Activated T-helper 2 cell treated with anti-CD3 and anti-CD28 coated beads, Interferon-gamma antibody, Interleukin-2, Interleukin-4, amounts not matched to agents 10 μg/mL and 5 μg/mL and 100 μg/mL, durations not matched to agents 14 hours and 24 hours and 36 hours (primary cell): ENCODE results near the gene MED9. TPM values are rescaled to one million over a fixed set of nuclear protein-coding genes. Genes with fewer than 3 reads are reported as not detected.
A peak's percentile ranks its signal among the peaks of the same experiment; 100 is the strongest.
"Not testable (repeated sequence)": the region's sequence is repeated elsewhere in the genome, so short reads cannot be mapped to it uniquely, and the experiment has no call there.

Source experiments
- DNase-seq: peaks from one replicate; pipeline ENCODE4 v3.0.0; 2021; ENCODE audit warnings: low spot score
- H3K27ac Mint-ChIP-seq: one replicate; pipeline ENCODE4 v1.8.0; 2021; ENCODE audit warnings: mixed read lengths
- H3K27me3 Mint-ChIP-seq: one replicate; pipeline ENCODE4 v1.8.0; 2021; ENCODE audit warnings: low read depth, mixed read lengths
- H3K36me3 Mint-ChIP-seq: one replicate; pipeline ENCODE4 v1.8.0; 2021; ENCODE audit warnings: low read depth, mixed read lengths
- H3K4me1 Mint-ChIP-seq: one replicate; pipeline ENCODE4 v1.8.0; 2021; ENCODE audit warnings: low read depth, mixed read lengths
- H3K4me3 Mint-ChIP-seq: one replicate; pipeline ENCODE4 v1.8.0; 2021; ENCODE audit warnings: low read depth, mild to moderate bottlenecking, moderate library complexity, mixed read lengths
- H3K9me3 Mint-ChIP-seq: one replicate; pipeline ENCODE4 v1.8.0; 2021; ENCODE audit warnings: mixed read lengths
- intact Hi-C: fragments of 100-400 bp; cut with micrococcal nuclease; formaldehyde crosslinking; loops from one replicate; pipeline ENCODE4 v1.15.1; 2023
- total RNA-seq: library from RNA; stranded (reverse); gene quantifications from 2 replicates; pipeline ENCODE4 v1.2.3, GENCODE V29; 2022

MED9 gene
- total RNA-seq, 1 donor from 2014 or later: 12.6 TPM

DNA sequence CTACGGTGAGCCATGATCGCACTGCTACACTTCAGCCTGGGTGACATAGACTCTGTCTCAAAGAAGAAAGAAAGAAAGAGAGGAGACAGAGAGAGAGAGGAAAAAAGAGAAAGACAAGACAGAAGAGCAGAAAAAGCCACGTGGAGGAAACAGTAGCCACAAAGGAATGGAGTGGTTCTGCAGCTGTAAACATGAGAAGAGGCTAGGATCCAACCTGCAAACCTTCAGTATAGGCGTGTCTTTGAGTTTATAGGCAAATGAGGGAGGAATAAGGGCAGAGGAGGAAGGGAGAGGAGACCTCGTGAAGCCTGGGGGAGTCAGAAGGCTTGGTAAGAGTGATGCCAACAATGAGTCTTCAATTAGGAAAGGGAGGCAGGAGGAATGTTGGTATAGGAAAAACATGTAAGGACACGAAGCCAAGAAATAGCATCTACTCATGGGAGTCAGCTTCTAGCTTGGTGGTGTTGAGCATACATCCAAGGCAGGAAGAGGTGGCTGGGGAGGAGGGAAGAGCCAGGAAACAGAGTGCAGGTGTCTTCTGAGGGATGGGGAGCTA is 3.9 kb downstream of the MED9 start:
- intact Hi-C loops: no loop called here
- Mint-ChIP-seq H3K4me3 (no peak overlapping the region), H3K36me3 (peaks cover 27% of the 10 kb centered on the region), H3K9me3 (no peaks in the 10 kb centered on the region), H3K27me3 (no peaks in the 10 kb centered on the region), H3K4me1 (peaks cover 45% of the 10 kb centered on the region), H3K27ac (peak overlapping the region; percentile 55)
- DNase-seq: no peak

GRCh38 chr17:17481860-17482259 is 5.1 kb downstream of the MED9 start:
- peaks cover 44% of the 10 kb centered on the region for H3K4me1 Mint-ChIP-seq
- peaks cover 31% of the 10 kb centered on the region for H3K36me3 Mint-ChIP-seq

DNA sequence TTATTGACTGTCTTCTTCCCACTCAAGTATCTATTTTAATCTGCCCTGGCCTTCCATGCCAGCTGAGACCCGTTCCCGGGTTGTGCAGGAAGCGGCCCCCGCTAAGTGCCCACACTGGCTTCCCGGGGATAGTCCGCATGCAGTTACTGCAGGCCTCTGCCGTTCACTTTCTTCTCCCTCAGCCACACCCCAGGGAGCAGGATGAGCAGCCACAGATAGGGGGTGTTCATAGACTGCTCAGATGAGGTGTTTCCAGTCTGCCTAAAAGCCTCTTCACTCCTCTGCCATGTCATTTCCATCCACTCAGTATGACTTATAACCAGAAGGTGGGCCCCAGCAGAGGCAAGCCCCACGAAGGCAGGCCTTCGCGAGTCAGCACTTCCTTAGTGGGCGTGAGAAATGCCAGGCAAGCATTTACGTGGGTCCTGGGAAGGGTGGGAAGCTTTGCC is 7.7 kb downstream of the MED9 start:
- peak overlapping the region; percentile 85 for H3K27ac Mint-ChIP-seq

More at GRCh38 chr17:17481860-17482259, 5.1 kb downstream of the MED9 start:
- no peaks in the 10 kb centered on the region for H3K9me3 Mint-ChIP-seq
- DNase-seq: no peak
- intact Hi-C loops: no loop called here
- no peak overlapping the region for H3K27ac Mint-ChIP-seq
- no peaks in the 10 kb centered on the region for H3K27me3 Mint-ChIP-seq
- H3K4me3 Mint-ChIP-seq: no peak overlapping the region

DNA sequence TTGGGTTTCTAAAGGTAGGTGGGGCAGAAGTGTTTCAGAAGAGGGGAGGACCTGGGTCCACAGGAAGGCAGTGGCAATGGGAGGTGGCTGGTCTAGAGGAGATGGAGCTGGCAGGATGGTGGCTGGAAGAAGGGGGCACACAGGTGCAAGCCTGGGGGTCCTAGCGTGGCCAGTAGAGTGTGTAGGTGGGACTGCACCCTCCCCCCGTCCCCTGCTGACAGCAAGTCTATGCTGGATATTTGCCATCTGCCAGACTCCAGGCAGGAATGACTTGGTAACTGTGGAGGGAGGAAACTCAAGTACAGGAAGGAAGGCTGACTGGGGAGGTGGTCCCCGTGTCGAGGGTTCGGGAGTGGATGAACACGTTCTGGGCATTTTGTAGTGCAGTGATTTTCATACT is 8.6 kb downstream of the MED9 start:
- peaks cover 29% of the 10 kb centered on the region for H3K4me1 Mint-ChIP-seq
- intact Hi-C loops: no loop called here
- H3K36me3 Mint-ChIP-seq: peaks cover 49% of the 10 kb centered on the region
- peak overlapping the region; percentile 60 for H3K27ac Mint-ChIP-seq
- H3K27me3 Mint-ChIP-seq: no peaks in the 10 kb centered on the region
- H3K9me3 Mint-ChIP-seq: no peaks in the 10 kb centered on the region
- no peak overlapping the region for H3K4me3 Mint-ChIP-seq
- DNase-seq: no peak

More for the DNA sequence above, 7.7 kb downstream of the MED9 start:
- H3K9me3 Mint-ChIP-seq: no peaks in the 10 kb centered on the region
- H3K27me3 Mint-ChIP-seq: no peaks in the 10 kb centered on the region
- peaks cover 33% of the 10 kb centered on the region for H3K4me1 Mint-ChIP-seq
- H3K4me3 Mint-ChIP-seq: no peak overlapping the region
- intact Hi-C loops: loop anchor here (1.0 kb wide), 1 partner anchor 12 kb away; the partner anchor contains the start of gene RASD1
- peaks cover 47% of the 10 kb centered on the region for H3K36me3 Mint-ChIP-seq
- DNase-seq: no peak

DNA sequence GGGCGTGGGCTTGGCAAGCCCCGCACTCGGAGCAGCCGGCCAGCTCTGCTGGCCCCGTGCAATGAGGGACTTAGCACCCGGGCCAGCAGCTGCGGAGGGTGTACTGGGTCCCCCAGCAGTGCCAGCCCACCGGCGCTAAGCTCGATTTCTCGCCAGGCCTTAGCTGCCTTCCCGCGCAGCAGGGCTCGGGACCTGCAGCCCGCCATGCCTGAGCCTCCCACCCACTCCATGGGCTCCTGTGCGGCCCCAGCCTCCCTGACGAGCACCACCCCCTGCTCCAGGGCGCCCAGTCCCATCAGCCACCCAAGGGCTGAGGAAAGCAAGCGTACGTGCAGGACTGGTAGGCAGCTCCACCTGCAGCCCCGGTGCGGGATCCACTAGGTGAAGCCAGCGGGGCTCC is 9.6 kb downstream of the MED9 start:
- H3K27me3 Mint-ChIP-seq, H3K4me3 Mint-ChIP-seq, DNase-seq, intact Hi-C loops, H3K27ac Mint-ChIP-seq, H3K9me3 Mint-ChIP-seq: not testable (repeated sequence)
- peaks cover 48% of the 10 kb centered on the region for H3K36me3 Mint-ChIP-seq
- peaks cover 20% of the 10 kb centered on the region for H3K4me1 Mint-ChIP-seq

DNA sequence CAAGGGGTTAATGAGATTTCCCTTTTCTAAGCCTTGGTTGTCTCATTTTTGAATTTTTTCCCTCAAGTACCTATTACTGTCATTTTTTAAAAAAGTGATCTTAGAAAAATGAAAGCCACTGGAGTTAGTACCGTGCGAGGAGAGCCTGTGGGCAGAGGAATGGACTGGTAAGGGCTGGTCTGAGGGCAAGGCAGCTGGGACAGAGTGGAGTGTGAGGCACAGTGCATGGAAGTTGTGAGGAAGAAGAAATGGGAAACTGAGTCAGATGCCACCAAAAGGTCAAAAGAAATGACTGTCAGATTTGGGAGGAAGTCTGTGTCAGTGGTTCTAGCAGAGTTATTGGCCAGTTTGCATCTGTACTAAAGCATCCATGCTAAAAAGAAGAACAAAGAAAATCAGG is 11.2 kb downstream of the MED9 start:
- Mint-ChIP-seq H3K4me1 (peaks cover 11% of the 10 kb centered on the region), H3K27me3 (no peaks in the 10 kb centered on the region), H3K36me3 (peaks cover 59% of the 10 kb centered on the region), H3K4me3 (no peak overlapping the region), H3K27ac (no peak overlapping the region), H3K9me3 (no peaks in the 10 kb centered on the region)
- intact Hi-C loops: no loop called here
- DNase-seq: no peak

GRCh38 chr17:17491031-17491471 is 14.3 kb downstream of the MED9 start:
- peaks cover 48% of the 10 kb centered on the region for H3K36me3 Mint-ChIP-seq
- H3K4me1 Mint-ChIP-seq: peaks cover 8% of the 10 kb centered on the region
- H3K27me3 Mint-ChIP-seq: peaks cover 17% of the 10 kb centered on the region
- DNase-seq: no peak
- H3K4me3 Mint-ChIP-seq: no peak overlapping the region
- no peaks in the 10 kb centered on the region for H3K9me3 Mint-ChIP-seq
- no peak overlapping the region for H3K27ac Mint-ChIP-seq
- intact Hi-C loops: no loop called here

DNA sequence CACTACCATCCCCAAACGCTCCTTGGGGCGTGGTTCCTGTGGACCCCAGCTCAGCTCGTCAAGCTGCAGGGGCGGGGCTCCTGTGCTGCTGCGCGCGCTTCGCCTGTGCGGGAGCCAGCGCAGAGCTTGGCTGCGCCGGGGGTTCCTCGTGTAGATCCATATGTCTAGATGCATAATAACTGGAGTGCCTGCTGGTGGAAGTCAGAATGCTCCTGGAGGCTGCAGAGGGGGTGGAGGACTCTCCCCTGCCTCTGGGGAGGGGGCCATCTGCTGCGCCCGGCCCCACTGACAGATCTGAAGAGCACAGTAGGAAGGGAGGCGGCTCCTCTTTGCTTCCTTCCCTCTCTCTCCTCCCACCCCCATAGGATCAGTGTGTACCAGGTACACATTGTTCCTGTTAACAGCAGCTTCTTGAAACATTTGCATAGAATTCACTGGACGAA is 14.8 kb downstream of the MED9 start:
- Mint-ChIP-seq H3K4me1 (peaks cover 8% of the 10 kb centered on the region), H3K9me3 (no peaks in the 10 kb centered on the region)
- intact Hi-C loops: no loop called here

DNA sequence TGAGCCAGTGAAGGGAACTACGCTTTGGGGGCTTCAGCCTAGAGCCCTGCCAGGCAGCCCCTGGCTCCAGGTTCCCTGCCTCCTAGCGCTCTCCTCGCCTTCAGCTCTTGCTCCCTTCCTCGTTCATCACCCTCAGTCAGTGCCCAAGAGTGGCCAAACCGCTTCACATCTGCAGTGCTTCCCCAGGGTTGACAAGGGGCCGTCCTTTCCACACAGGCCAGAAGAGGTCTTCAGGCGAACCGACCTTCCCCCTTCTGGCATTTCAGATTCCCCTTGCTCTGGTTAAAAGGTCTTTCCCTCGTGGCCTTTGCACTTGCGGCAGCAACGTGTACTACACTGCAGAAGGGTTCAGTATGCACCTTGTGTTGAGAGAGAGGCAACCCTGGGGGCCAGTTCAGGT is 15.3 kb downstream of the MED9 start:
- Mint-ChIP-seq H3K27me3 (peaks cover 17% of the 10 kb centered on the region), H3K4me1 (peaks cover 8% of the 10 kb centered on the region), H3K36me3 (peaks cover 45% of the 10 kb centered on the region), H3K4me3 (no peak overlapping the region), H3K9me3 (no peaks in the 10 kb centered on the region), H3K27ac (no peak overlapping the region)
- intact Hi-C loops: no loop called here
- no peak for DNase-seq

More for the DNA sequence above, 14.8 kb downstream of the MED9 start:
- Mint-ChIP-seq H3K4me3 (no peak overlapping the region), H3K27me3 (peaks cover 17% of the 10 kb centered on the region), H3K27ac (no peak overlapping the region), H3K36me3 (peaks cover 48% of the 10 kb centered on the region)
- no peak for DNase-seq

GRCh38 chr17:17492571-17492970 is 15.8 kb downstream of the MED9 start:
- Mint-ChIP-seq H3K36me3 (peaks cover 40% of the 10 kb centered on the region), H3K4me1 (peaks cover 12% of the 10 kb centered on the region), H3K27ac (no peak overlapping the region), H3K9me3 (no peaks in the 10 kb centered on the region), H3K27me3 (peaks cover 17% of the 10 kb centered on the region), H3K4me3 (no peak overlapping the region)
- intact Hi-C loops: no loop called here
- DNase-seq: no peak

- peaks cover 8% of the 10 kb centered on the region for H3K4me1 Mint-ChIP-seq
- H3K27me3 Mint-ChIP-seq: peaks cover 17% of the 10 kb centered on the region
- H3K9me3 Mint-ChIP-seq: no peaks in the 10 kb centered on the region
- intact Hi-C loops: no loop called here
- no peak for DNase-seq
- no peak overlapping the region for H3K4me3 Mint-ChIP-seq
- H3K27ac Mint-ChIP-seq: no peak overlapping the region
- H3K36me3 Mint-ChIP-seq: peaks cover 34% of the 10 kb centered on the region
Observed at GRCh38 chr17:17493249-17493985, 16.6 kb downstream of the MED9 start.

DNA sequence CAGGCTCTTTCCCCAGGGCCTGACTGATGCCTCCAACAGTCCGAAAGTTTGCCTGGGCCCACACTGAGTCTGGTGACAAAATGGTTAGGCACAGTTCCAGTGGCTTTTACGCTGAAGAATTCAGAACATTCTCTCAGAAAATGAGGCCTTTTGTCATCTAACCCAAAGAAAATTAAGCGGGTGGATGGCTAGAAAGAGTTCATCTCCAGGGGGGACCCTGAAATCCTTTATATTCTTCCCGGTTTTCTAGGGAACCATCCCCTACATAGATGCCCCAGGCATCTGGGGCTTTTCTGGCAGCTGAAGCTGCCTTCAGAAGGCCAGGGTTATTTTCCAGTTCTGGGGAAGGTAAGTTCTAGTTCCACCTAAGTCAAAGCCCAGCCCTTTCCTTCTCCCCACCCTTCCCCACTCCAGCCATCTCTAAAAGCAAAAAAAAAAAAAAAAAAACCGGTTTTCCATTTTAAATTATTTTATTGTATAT is 17.2 kb downstream of the MED9 start:
- Mint-ChIP-seq H3K4me3 (no peak overlapping the region), H3K27ac (no peak overlapping the region), H3K4me1 (peaks cover 8% of the 10 kb centered on the region), H3K27me3 (peaks cover 17% of the 10 kb centered on the region), H3K36me3 (peaks cover 31% of the 10 kb centered on the region), H3K9me3 (no peaks in the 10 kb centered on the region)
- no peak for DNase-seq
- intact Hi-C loops: no loop called here

DNA sequence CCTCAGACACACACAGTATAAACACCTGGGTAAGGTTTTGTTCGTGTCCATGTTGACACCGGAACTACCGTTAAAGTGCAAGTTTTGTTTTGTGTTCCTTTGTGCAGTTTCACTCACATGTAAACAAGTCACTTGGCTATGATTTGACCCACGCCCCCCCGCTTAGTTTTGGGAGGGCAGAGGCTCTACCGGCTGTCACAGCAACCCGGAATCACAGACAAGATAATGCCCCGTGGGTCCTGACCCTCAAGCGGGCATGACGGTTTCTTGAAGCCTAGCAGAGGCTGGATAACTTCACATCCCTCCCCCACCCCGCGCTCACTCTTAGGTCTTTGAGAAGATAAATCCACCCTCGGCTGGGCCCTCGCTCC is 17.7 kb downstream of the MED9 start:
- H3K9me3 Mint-ChIP-seq: no peaks in the 10 kb centered on the region
- H3K36me3 Mint-ChIP-seq: peaks cover 30% of the 10 kb centered on the region
- no peak overlapping the region for H3K27ac Mint-ChIP-seq
- H3K4me3 Mint-ChIP-seq: no peak overlapping the region
- intact Hi-C loops: no loop called here
- H3K4me1 Mint-ChIP-seq: peaks cover 8% of the 10 kb centered on the region
- peaks cover 17% of the 10 kb centered on the region for H3K27me3 Mint-ChIP-seq
- no peak for DNase-seq
